ENCODE data around the gene MAGEA6.
"Not testable (repeated sequence)": the region's sequence is repeated elsewhere in the genome, so short reads cannot be mapped to it uniquely, and the experiment has no call there.

Gene MAGEA6

GRCh38 chrX:152736528-152736927, 33.0 kb downstream of the MAGEA6 start:
- DNase-seq; in situ Hi-C loops (cut with HindIII; ENCODE audit: low pct_ligation_motif_present, low pct_unique_long_range_greater_than_20kb, low sequenced_read_pairs): not testable (repeated sequence)

- no peak for DNase-seq
- in situ Hi-C loops (cut with HindIII; ENCODE audit: low pct_ligation_motif_present, low pct_unique_long_range_greater_than_20kb, low sequenced_read_pairs) = no loop called here
Measured at GRCh38 chrX:152735860-152736511, 33.5 kb downstream of the MAGEA6 start.

GRCh38 chrX:152735101-152735500, 34.4 kb downstream of the MAGEA6 start:
- in situ Hi-C loops (cut with HindIII; ENCODE audit: low pct_ligation_motif_present, low pct_unique_long_range_greater_than_20kb, low sequenced_read_pairs) = no loop called here

DNA sequence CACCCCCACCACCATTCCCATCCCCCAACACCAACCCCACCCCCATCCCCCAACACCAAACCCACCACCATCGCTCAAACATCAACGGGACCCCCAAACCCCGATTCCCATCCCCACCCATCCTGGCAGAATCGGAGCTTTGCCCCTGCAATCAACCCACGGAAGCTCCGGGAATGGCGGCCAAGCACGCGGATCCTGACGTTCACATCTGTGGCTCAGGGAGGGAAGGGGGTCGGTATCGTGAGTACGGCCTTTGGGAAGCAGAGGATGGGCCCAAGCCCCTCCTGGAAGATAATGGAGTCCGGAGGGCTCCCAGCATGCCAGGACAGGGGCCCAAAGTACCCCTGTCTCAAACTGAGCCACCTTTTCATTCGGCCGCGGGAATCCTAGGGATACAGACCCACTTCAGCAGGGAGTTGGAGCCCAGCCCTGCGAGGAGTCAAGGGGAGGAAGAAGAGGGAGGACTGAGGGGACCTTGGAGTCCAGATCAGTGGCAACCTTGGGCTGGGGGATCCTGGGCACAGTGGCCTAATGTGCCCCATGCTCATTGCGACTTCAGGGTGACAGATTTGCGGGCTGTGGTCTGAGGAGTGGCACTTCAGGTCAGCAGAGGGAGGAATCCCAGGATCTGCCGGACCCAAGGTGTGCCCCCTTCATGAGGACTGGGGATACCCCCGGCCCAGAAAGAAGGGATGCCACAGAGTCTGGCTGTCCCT, 35.2 kb downstream of the MAGEA6 start:
- DNase-seq; in situ Hi-C loops (cut with HindIII; ENCODE audit: low pct_ligation_motif_present, low pct_unique_long_range_greater_than_20kb, low sequenced_read_pairs): not testable (repeated sequence)

More at GRCh38 chrX:152735101-152735500, 34.4 kb downstream of the MAGEA6 start:
- no peak for DNase-seq

- no peak for DNase-seq
Measured at GRCh38 chrX:152733261-152733975, 36.1 kb downstream of the MAGEA6 start, which contains the start of the genes CSAG1 and MAGEA12. Gene CSAG1 (minus strand): TSS chrX:152733721. CDS start chrX:152732460, 1,261 bp downstream. Gene MAGEA12 (plus strand): TSS chrX:152733757. CDS start chrX:152736162, 2,405 bp downstream.

GRCh38 chrX:152725409-152725808, 44.1 kb downstream of the MAGEA6 start:
- in situ Hi-C loops (cut with HindIII; ENCODE audit: low pct_ligation_motif_present, low pct_unique_long_range_greater_than_20kb, low sequenced_read_pairs) = no loop called here
- DNase-seq = no peak

More at GRCh38 chrX:152733261-152733975, 36.1 kb downstream of the MAGEA6 start, which contains the start of the genes CSAG1 and MAGEA12:
- in situ Hi-C loops (cut with HindIII; ENCODE audit: low pct_ligation_motif_present, low pct_unique_long_range_greater_than_20kb, low sequenced_read_pairs) = no loop called here
